T-cell (primary cell): Measurements from ENCODE around the gene PIH1D1. TPM values are rescaled to one million over a fixed set of nuclear protein-coding genes. Genes with fewer than 3 reads are reported as not detected.

Source experiments
- ATAC-seq, 4 experiments: fragments of 200-7000 bp in 3 of 4; fragments of 150-1000 bp in 1 of 4; cut with Tn5 transposase; replicated peaks in 1 of 4; 1 replicate in 3 of 4; 2 replicates in 1 of 4; pipeline ENCODE4 v1.10.0; 2021; ENCODE audit warnings: moderate library complexity in 3 of 4, mild to moderate bottlenecking in 2 of 4, moderate number of reproducible peaks in 1 of 4
- CTCF ChIA-PET, 2 donors: fragments of 300-600 bp; sonication (Branson Sonifier 250); formaldehyde crosslinking; loops; one replicate each; lab custom pipeline; 2022; ENCODE audit warnings: antibody characterized with exemption in 2 of 2; lab: Charles Lee
- POLR2A ChIA-PET, 2 donors: fragments of 300-600 bp; sonication (Branson Sonifier 250); formaldehyde crosslinking; loops; one replicate each; lab custom pipeline; 2022; ENCODE audit warnings: antibody characterized with exemption in 2 of 2; lab: Charles Lee
- DNase-seq, 35 experiments: peaks; one replicate each; pipeline versions ENCODE4 v3.0.0 to v3.0.0-alpha.2; 2013 to 2023
- H3K27ac ChIP-seq: one replicate; pipeline ENCODE4 v1.5.1; 2013; ENCODE audit warnings: low read length
- H3K27me3 ChIP-seq, 2 experiments: replicated peaks in 1 of 2; 1 replicate in 1 of 2; 2 replicates in 1 of 2; pipeline versions ENCODE4 v1.6.1 to v1.7.0; 2013; ENCODE audit warnings: low read length in 1 of 2, mixed read lengths in 1 of 2; ENCODE audit not compliant: control insufficient read depth in 2 of 2, insufficient read depth in 2 of 2; ENCODE audit errors: extremely low read depth in 1 of 2
- H3K36me3 ChIP-seq, 2 donors: 1 replicate in 1 of 2; 2 replicates in 1 of 2; pipeline versions ENCODE4 v1.6.1 to v1.7.0; 2013; ENCODE audit warnings: low read length in 1 of 2; ENCODE audit not compliant: control insufficient read depth in 2 of 2, insufficient read depth in 1 of 2; ENCODE audit errors: extremely low read depth in 1 of 2
- H3K4me1 ChIP-seq, 2 experiments: 1 replicate in 1 of 2; 2 replicates in 1 of 2; pipeline versions ENCODE4 v1.6.1 to v1.7.0; 2013; ENCODE audit warnings: low read length in 2 of 2, mixed read lengths in 1 of 2; ENCODE audit not compliant: insufficient read depth in 2 of 2, control insufficient read depth in 1 of 2; ENCODE audit errors: extremely low read depth in 1 of 2
- H3K4me3 ChIP-seq, 2 donors: 1 replicate in 1 of 2; 2 replicates in 1 of 2; pipeline versions ENCODE4 v1.5.1 to v1.7.0; 2013; ENCODE audit warnings: mild to moderate bottlenecking in 2 of 2, low read length in 1 of 2, moderate library complexity in 1 of 2; ENCODE audit not compliant: control insufficient read depth in 1 of 2; ENCODE audit errors: extremely low read depth in 1 of 2
- H3K9me3 ChIP-seq: 2 replicates; pipeline ENCODE4 v1.7.0; 2013
- H3K27ac Mint-ChIP-seq, 2 donors: one replicate each; pipeline ENCODE4 v1.8.0; 2020 to 2021; ENCODE audit warnings: mild to moderate bottlenecking in 2 of 2, mixed read lengths in 2 of 2
- H3K27me3 Mint-ChIP-seq, 2 donors: one replicate each; pipeline ENCODE4 v1.8.0; 2021 to 2022; ENCODE audit warnings: mixed read lengths in 2 of 2
- H3K36me3 Mint-ChIP-seq: one replicate; pipeline ENCODE4 v1.8.0; 2021; ENCODE audit warnings: mixed read lengths
- H3K4me1 Mint-ChIP-seq, 3 donors: one replicate each; pipeline ENCODE4 v1.8.0; 2020 to 2022; ENCODE audit warnings: mixed read lengths in 3 of 3, mild to moderate bottlenecking in 1 of 3
- H3K4me3 Mint-ChIP-seq, 3 donors: one replicate each; pipeline ENCODE4 v1.8.0; 2020 to 2022; ENCODE audit warnings: mild to moderate bottlenecking in 3 of 3, mixed read lengths in 3 of 3, moderate library complexity in 3 of 3
- H3K9me3 Mint-ChIP-seq, 3 donors: one replicate each; pipeline ENCODE4 v1.8.0; 2020 to 2022; ENCODE audit warnings: mixed read lengths in 3 of 3
- WGBS: methylation state at CpG from one replicate; pipeline ENCODE4 v1.1.5; 2013; ENCODE audit warnings: missing lambda C conversion rate; ENCODE audit not compliant: insufficient coverage; 5-methylcytosine and 5-hydroxymethylcytosine counted together
- total RNA-seq, 35 experiments: library from RNA in 6 of 35; stranded (reverse) in 6 of 35; fragments of 120-200 nt in 1 of 35; gene quantifications; one replicate each; pipeline versions ENCODE4 v1.2.1 to v1.2.4 and lab custom pipeline; 2013 to 2026

PIH1D1 gene
- total RNA-seq, 5 donors from 2014 or later (not counting 1 experiment from before 2014, with no cell fraction given), result 122 to 196 (median 163) TPM

DNA sequence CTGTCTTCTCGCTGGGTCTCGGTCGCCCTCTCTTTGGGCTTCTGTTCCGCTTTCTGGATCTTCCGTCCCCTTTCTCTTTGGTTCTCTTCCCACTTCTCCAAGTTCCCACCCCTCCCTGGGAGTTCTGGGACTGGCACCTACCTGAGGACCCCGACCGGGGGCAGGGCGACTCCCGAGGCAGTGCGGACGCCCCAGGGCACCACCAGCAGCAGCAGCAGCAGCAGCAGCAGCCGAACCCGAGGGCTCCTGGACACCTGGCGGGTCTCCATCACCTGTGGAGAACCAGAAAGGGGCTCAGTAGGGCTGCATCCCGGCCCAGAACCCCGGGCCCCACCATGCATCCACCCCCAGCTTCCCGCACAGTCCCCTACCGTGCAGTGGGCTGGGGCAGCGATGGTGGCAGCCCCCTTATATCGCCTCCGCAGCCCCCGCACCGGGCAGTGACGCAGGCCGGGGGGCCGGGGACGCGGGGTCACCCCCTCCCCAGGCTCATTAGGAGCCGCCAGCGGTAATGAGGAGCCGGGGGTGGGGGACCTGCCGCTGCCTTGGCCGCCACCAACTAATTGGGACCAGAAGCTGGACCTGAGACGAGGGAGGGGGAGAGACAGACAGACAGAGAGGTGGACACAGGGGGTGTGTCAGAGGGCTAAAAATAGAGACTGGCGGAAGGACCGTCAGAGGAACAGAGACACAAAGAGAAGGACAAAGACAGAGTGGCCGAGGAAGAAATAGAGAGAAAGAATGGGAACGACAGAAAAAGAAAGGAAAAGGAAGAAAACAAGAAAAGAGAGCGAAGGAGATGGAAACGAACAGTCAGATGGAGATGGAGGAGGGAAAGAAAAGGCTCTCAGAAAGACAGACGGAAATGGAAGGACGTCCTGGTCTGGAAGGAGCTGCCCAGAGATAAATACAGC is 28.3 kb downstream of the PIH1D1 start, which contains the start of gene PTH2:
TSS of gene PTH2 (minus strand) at position 371 of the 914 bp plus-strand sequence. CDS start at position 269, 102 bp downstream.
- Mint-ChIP-seq H3K9me3 (no peaks in the 10 kb centered on the region), H3K4me1 (peaks cover 59 to 76% (median 70%) of the 10 kb centered on the region in 3 donors), H3K36me3 (peaks cover 6% of the 10 kb centered on the region), H3K27ac (peak within 1 kb of the TSS in 1 of 2 donors; percentile 71), H3K27me3 (peaks cover 86 to 92% of the 10 kb centered on the region in 2 donors), H3K4me3 (peak within 1 kb of the TSS; percentile 63 to 82 (median 76))
- Histone ChIP-seq H3K27me3 (peaks cover 12 to 96% of the 10 kb centered on the region in 2 experiments), H3K36me3 (no peaks in the 10 kb centered on the region), H3K4me3 (peak within 1 kb of the TSS; percentile 16 to 74), H3K27ac (no peak within 1 kb of the TSS), H3K4me1 (peaks cover 15 to 58% of the 10 kb centered on the region in 2 experiments), H3K9me3 (no peaks in the 10 kb centered on the region)
- POLR2A ChIA-PET, result interaction anchor here in 1 of 2 donors (0.7 kb wide), 1 partner anchor 12 kb away, joined by 4 read pairs; no protein-coding TSS in a partner anchor
- CTCF ChIA-PET, result no interaction called here
- WGBS, result 6% methylated on average over 38 of the region's 42 CpGs
- DNase-seq, result no peak
- peak in 2 of 4 experiments; percentile 2 to 6 for ATAC-seq

DNA sequence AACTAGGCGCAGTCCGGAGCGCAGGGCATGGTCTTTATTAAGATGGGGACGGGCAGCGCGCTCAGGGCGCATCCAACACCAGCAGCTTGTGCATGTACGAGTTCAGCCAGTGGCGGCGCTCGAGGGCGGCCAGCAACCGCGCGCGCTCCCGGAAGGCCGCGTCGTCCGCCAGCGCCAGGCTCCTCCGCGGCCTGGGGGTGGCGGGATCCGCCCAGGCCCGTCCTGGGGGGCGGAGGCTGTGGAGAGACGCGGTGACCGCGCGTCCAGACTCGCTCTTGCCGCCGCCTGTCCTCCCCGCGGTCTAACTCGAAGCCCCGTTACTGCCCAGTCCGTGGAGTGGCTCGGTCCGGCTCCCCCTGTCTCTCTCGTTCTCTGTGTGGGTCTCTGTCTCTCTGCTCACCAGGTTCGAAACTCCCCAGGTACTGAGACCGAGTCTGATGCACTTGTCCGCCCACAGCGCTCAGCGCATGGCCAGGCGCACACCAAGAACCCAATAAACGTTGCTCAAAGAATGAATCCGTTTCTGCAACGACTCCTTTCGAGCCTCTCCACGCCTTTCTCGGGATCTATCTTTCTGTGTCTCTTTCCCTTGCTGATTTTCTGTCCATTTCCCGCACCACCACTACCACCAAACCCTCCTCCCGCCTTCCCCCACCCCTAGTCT is 29.1 kb downstream of the PIH1D1 start:
- ATAC-seq, result peak; percentile 36 to 50 (median 46)

DNA sequence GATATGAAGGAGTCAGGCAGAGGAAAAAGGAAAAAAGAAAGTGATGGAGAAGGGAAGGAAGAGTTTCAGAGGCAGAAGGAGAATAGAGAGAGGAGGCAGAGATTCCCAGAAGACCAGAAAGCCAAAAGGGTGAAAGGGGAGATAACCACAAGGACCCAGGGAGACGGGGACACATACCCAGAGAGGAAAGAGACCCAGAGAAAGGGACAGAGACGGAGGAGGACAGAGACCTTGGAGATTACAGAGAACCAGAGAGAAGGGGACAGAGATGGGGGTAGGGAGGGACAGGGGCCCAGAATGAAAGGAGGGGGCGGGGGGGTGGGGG is 29.8 kb downstream of the PIH1D1 start:
- peaks cover 81 to 89% of the 10 kb centered on the region in 2 donors for H3K27me3 Mint-ChIP-seq

More for the DNA sequence above, 29.1 kb downstream of the PIH1D1 start:
- H3K27me3 ChIP-seq, result peaks cover 12 to 95% of the 10 kb centered on the region in 2 experiments
- CTCF ChIA-PET, result interaction anchor here in 1 of 2 donors (0.5 kb wide), 1 partner anchor 84 kb away, joined by 4 read pairs; no protein-coding TSS in a partner anchor
- Mint-ChIP-seq H3K27ac (peak overlapping the region in 1 of 2 donors; percentile 65), H3K9me3 (no peaks in the 10 kb centered on the region), H3K27me3 (peaks cover 87 to 92% of the 10 kb centered on the region in 2 donors), H3K4me3 (peak overlapping the region; percentile 63 to 82 (median 76)), H3K4me1 (peaks cover 52 to 69% (median 64%) of the 10 kb centered on the region in 3 donors), H3K36me3 (peaks cover 6% of the 10 kb centered on the region)
- H3K4me3 ChIP-seq, result peak overlapping the region; percentile 16 to 74
- DNase-seq, result peak in 22 of 35 experiments; percentile 22 to 69 (median 42)
- no peaks in the 10 kb centered on the region for H3K36me3 ChIP-seq
- POLR2A ChIA-PET, result no interaction called here
- 5% methylated on average over 58 of the region's 58 CpGs for WGBS
- no peak overlapping the region for H3K27ac ChIP-seq
- no peaks in the 10 kb centered on the region for H3K9me3 ChIP-seq
- H3K4me1 ChIP-seq, result peaks cover 13 to 50% of the 10 kb centered on the region in 2 experiments

DNA sequence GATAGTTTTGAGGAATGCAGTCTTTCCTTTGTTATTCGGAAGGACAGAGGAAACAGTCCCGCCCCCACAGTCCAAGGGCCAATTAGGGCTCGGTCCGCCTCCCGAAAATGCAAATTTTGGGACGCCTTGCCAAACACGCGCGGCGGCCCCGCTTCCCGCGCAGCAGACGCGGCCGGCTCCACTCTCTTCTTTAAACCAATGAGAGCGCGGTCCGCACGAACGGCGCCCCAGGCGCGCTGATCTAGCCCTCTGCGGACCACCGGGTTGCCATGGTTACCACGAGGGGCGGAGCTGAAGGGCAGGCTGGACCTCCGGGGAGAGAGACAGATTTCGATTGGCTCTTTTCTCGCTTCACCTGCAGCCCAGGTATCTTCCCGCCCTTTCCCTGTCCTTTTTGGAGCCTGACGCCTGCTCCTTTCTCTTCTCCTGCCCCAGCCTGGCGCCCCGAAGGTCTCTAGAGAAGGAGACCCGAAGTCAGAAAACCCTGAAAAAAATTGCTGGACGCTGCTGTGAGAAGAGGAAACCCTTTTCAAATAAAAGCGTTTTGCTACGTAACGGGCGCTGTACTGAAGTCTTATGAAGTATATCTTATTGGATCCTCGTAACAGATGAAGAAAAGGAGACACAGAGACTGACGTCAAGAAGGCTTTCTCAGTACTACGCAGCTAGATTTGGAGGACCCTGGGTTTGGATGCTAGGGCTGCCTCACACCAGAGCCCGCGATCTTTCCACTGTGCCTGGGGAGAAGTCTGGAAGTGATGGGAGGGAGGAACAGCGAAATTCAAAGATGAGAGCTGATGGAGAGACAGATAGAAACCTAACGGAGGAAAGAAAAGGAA is 30.4 kb downstream of the PIH1D1 start:
- ChIA-PET POLR2A (no interaction called here), CTCF (interaction anchor here in 1 of 2 donors (0.6 kb wide), 1 partner anchor 420 kb away, joined by 3 read pairs; no protein-coding TSS in a partner anchor)
- 10% methylated on average over 37 of the region's 48 CpGs for WGBS
- peaks cover 43 to 57% (median 53%) of the 10 kb centered on the region in 3 donors for H3K4me1 Mint-ChIP-seq
- H3K9me3 Mint-ChIP-seq, result no peaks in the 10 kb centered on the region
- H3K4me3 Mint-ChIP-seq, result peak overlapping the region; percentile 31 to 82 (median 35)
- Histone ChIP-seq H3K9me3 (no peaks in the 10 kb centered on the region), H3K36me3 (no peaks in the 10 kb centered on the region), H3K27me3 (peaks cover 12 to 94% of the 10 kb centered on the region in 2 experiments), H3K4me1 (peaks cover 13 to 42% of the 10 kb centered on the region in 2 experiments), H3K27ac (no peak overlapping the region), H3K4me3 (peak overlapping the region in 1 of 2 donors; percentile 39)
- ATAC-seq (peak in 2 of 4 experiments; percentile 39 to 64), DNase-seq (peak in 5 of 35 experiments; percentile 20 to 54 (median 32))
- no peak overlapping the region for H3K27ac Mint-ChIP-seq
- peaks cover 75 to 83% of the 10 kb centered on the region in 2 donors for H3K27me3 Mint-ChIP-seq
- H3K36me3 Mint-ChIP-seq, result no peaks in the 10 kb centered on the region

More for the DNA sequence above, 29.8 kb downstream of the PIH1D1 start:
- no peak overlapping the region for H3K4me3 ChIP-seq
- peaks cover 12 to 95% of the 10 kb centered on the region in 2 experiments for H3K27me3 ChIP-seq
- no peaks in the 10 kb centered on the region for H3K9me3 ChIP-seq
- peaks cover 13 to 46% of the 10 kb centered on the region in 2 experiments for H3K4me1 ChIP-seq
- Mint-ChIP-seq H3K36me3 (peaks cover 2% of the 10 kb centered on the region), H3K27ac (no peak overlapping the region), H3K4me1 (peaks cover 49 to 63% (median 59%) of the 10 kb centered on the region in 3 donors), H3K9me3 (no peaks in the 10 kb centered on the region), H3K4me3 (peak overlapping the region in 2 of 3 donors; percentile 35 to 82)
- CTCF ChIA-PET, result interaction anchor here in 1 of 2 donors (0.5 kb wide), 1 partner anchor 85 kb away, joined by 4 read pairs; no protein-coding TSS in a partner anchor
- POLR2A ChIA-PET, result no interaction called here
- ATAC-seq, result no peak
- 14% methylated on average over 1 of the region's 3 CpGs for WGBS
- H3K36me3 ChIP-seq, result no peaks in the 10 kb centered on the region
- H3K27ac ChIP-seq, result no peak overlapping the region
- no peak for DNase-seq

DNA sequence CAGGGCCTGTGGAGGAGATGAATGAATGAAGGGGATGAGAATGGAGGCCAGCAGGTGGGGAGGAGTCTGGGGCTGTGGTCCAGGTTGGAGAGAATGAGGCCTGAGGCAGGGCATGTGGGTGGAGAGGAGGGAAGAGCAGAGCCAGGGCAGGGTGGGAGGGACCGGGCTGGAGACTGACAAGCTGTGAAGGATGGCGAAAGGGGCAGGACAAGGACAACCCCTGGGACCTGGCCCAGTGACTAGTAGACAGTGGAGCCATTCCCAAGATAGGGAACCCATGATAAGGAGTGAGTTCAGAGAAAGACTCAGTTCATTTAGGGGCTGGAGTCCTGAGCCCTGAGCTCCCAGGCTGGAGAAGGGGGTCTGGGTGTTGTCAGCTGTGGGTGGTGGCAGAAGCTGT is 31.4 kb downstream of the PIH1D1 start:
- Mint-ChIP-seq H3K4me3 (peak overlapping the region in 1 of 3 donors; percentile 22), H3K9me3 (no peaks in the 10 kb centered on the region), H3K4me1 (peaks cover 35 to 47% (median 46%) of the 10 kb centered on the region in 3 donors), H3K27me3 (peaks cover 65 to 75% of the 10 kb centered on the region in 2 donors), H3K27ac (no peak overlapping the region), H3K36me3 (no peaks in the 10 kb centered on the region)
- H3K4me3 ChIP-seq, result no peak overlapping the region
- H3K4me1 ChIP-seq, result peaks cover 13 to 37% of the 10 kb centered on the region in 2 experiments
- 100% methylated on average over 2 of the region's 2 CpGs for WGBS
- H3K27ac ChIP-seq, result no peak overlapping the region
- ATAC-seq (no peak), DNase-seq (no peak)
- no peaks in the 10 kb centered on the region for H3K36me3 ChIP-seq
- no peaks in the 10 kb centered on the region for H3K9me3 ChIP-seq
- peaks cover 6 to 85% of the 10 kb centered on the region in 2 experiments for H3K27me3 ChIP-seq
- POLR2A ChIA-PET, result no interaction called here
- CTCF ChIA-PET, result interaction anchor here in 1 of 2 donors (0.5 to 1.0 kb wide), 3 partner anchors 14 to 419 kb away, joined by 3 to 5 read pairs (median 3); no protein-coding TSS in a partner anchor
